Esophagus squamous epithelium (tissue), 4 donors: ENCODE results near the gene TCF12.

Source experiments
- CTCF ChIP-seq, 6 experiments: fragments of 450-650 bp in 4 of 6; fragments of 200-600 bp in 2 of 6; sonication (generic) in 2 of 6; IDR thresholded peaks; one replicate each; pipeline ENCODE4 v1.5.1; 2016 to 2019; ENCODE audit warnings: antibody characterized with exemption in 6 of 6, mild to moderate bottlenecking in 4 of 6, moderate library complexity in 4 of 6
- POLR2A ChIP-seq, 4 donors: fragments of 450-650 bp; IDR thresholded peaks; one replicate each; pipeline ENCODE4 v1.6.1; 2017; ENCODE audit warnings: antibody characterized with exemption in 4 of 4, mild to moderate bottlenecking in 4 of 4, moderate library complexity in 3 of 4

- TF ChIP-seq CTCF (IDR thresholded peaks at IDR 0.05): no peak
- no peak for TF ChIP-seq POLR2A (IDR thresholded peaks at IDR 0.05)
These were observed 225.2 kb downstream of the TCF12 start for GRCh38 chr15:57143511-57144078.
